GM12892 (cell line): ENCODE measurements around the gene AMER1.

Experiments used
- POLR2AphosphoS5 ChIP-seq: IDR thresholded peaks from 2 replicates; pipeline ENCODE4 v1.6.1; 2011; ENCODE audit warnings: low read depth, low read length, control low read depth
- TAF1 ChIP-seq: IDR thresholded peaks from 2 replicates; pipeline ENCODE4 v1.6.1; 2011; ENCODE audit warnings: low read depth, mild to moderate bottlenecking, control low read depth, low read length, borderline replicate concordance

GRCh38 chrX:64150775-64151174, 54.7 kb downstream of the AMER1 start:
- TF ChIP-seq POLR2AphosphoS5 = no peak
- no peak for TF ChIP-seq TAF1
